Astrocyte of the cerebellum (primary cell): ENCODE measurements around the gene OR10X1.

Experiments used
- DNase-seq: peaks from one replicate; pipeline ENCODE4 v3.0.0-alpha.2; 2011; ENCODE audit warnings: low read depth
- H3K4me3 ChIP-seq: 2 replicates; pipeline ENCODE4 v1.5.1; 2011; ENCODE audit warnings: mild to moderate bottlenecking, low read depth, low read length, moderate library complexity
- CTCF ChIP-seq: IDR thresholded peaks from 2 replicates; pipeline ENCODE4 v1.5.1; 2012; ENCODE audit warnings: low read length, low read depth, moderate library complexity, mild to moderate bottlenecking; ENCODE audit errors: missing control alignments
- in situ Hi-C: cut with HindIII; loops from 2 replicates; pipeline ENCODE4 v1.10.0; 2017; ENCODE audit warnings: low sequenced_read_pairs

The OR10X1 gene

GRCh38 chr1:158583962-158584361, 4.3 kb upstream of the OR10X1 start:
- in situ Hi-C loops: no loop called here
- no peak overlapping the region for H3K4me3 ChIP-seq
- TF ChIP-seq CTCF: no peak
- no peak for DNase-seq

- DNase-seq: no peak
- no peak overlapping the region for H3K4me3 ChIP-seq
- no peak for TF ChIP-seq CTCF
- in situ Hi-C loops: no loop called here
Measured at GRCh38 chr1:158577561-158577960, 2.1 kb downstream of the OR10X1 start.

GRCh38 chr1:158572226-158572625, 7.5 kb downstream of the OR10X1 start:
- in situ Hi-C loops: no loop called here
- no peak for DNase-seq
- TF ChIP-seq CTCF: no peak
- H3K4me3 ChIP-seq: no peak overlapping the region

- in situ Hi-C loops: no loop called here
- no peak for DNase-seq
- H3K4me3 ChIP-seq: no peak within 1 kb of the TSS
- TF ChIP-seq CTCF: no peak
Measured at GRCh38 chr1:158570480-158570879, 9.2 kb downstream of the OR10X1 start, which contains the start of gene OR6P1. Gene OR6P1 (minus strand): TSS chr1:158570580. CDS start chr1:158563604, 6,976 bp downstream.

- H3K4me3 ChIP-seq: no peak overlapping the region
- DNase-seq: no peak
- in situ Hi-C loops: no loop called here
- no peak for TF ChIP-seq CTCF
Measured at GRCh38 chr1:158564608-158565007, 15.1 kb downstream of the OR10X1 start.

GRCh38 chr1:158563853-158564252, 15.8 kb downstream of the OR10X1 start:
- no peak for DNase-seq
- in situ Hi-C loops: no loop called here
- TF ChIP-seq CTCF: no peak
- no peak overlapping the region for H3K4me3 ChIP-seq

- no peak for TF ChIP-seq CTCF
- no peak for DNase-seq
- H3K4me3 ChIP-seq: no peak overlapping the region
- in situ Hi-C loops: no loop called here
Measured at GRCh38 chr1:158559696-158560095, 20.0 kb downstream of the OR10X1 start.
